ENCODE data around the gene TNFAIP6.

DNA sequence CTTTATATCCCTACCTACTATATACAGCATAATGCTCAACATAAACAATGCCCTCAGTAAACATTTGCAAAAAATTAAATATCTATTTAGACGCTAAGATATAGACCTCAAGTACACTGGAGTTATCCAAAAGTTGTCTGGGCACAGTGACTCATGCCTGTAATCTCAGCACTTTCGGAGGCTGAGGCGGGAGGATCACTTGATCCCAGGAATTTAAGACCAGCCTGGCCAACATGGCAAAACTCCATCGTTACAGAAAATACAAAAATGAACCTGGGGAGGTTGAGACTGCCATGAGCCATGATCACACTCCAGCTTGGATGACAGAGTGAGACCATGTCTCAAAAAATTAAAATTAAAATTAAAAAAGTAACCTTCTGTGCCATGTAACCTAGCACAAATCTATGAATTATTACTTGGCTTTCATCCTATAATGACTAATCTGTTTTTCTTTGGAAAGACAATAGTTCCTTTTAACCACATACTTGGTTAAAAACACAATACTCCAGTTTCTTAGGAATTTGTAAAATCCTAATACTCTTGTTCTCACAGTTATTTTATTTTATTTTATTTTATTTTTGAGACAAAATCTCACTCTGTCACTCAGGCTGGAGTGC is 6.7 kb upstream of the TNFAIP6 start:
- TF ChIP-seq ARNTL (CRISPR knock-in tag; IDR thresholded peaks at IDR 0.05; ENCODE audit: borderline replicate concordance, low read depth) (no peak), ZFP3 (CRISPR knock-in tag; IDR thresholded peaks at IDR 0.05) (no peak), GLIS3 (CRISPR knock-in tag; IDR thresholded peaks at IDR 0.05) (no peak), TOX (CRISPR knock-in tag; IDR thresholded peaks at IDR 0.05; ENCODE audit: borderline replicate concordance) (no peak)
- TF ChIP-seq, protein P1, sequence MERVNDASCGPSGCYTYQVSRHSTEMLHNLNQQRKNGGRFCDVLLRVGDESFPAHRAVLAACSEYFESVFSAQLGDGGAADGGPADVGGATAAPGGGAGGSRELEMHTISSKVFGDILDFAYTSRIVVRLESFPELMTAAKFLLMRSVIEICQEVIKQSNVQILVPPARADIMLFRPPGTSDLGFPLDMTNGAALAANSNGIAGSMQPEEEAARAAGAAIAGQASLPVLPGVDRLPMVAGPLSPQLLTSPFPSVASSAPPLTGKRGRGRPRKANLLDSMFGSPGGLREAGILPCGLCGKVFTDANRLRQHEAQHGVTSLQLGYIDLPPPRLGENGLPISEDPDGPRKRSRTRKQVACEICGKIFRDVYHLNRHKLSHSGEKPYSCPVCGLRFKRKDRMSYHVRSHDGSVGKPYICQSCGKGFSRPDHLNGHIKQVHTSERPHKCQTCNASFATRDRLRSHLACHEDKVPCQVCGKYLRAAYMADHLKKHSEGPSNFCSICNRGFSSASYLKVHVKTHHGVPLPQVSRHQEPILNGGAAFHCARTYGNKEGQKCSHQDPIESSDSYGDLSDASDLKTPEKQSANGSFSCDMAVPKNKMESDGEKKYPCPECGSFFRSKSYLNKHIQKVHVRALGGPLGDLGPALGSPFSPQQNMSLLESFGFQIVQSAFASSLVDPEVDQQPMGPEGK (CRISPR knock-in tag; IDR thresholded peaks at IDR 0.05; ENCODE audit: borderline replicate concordance), result no peak
